Mesendoderm (in vitro differentiated cells): ENCODE measurements around the gene FAM90A1.
"Not testable (repeated sequence)": the region's sequence is repeated elsewhere in the genome, so short reads cannot be mapped to it uniquely, and the experiment has no call there.

Source experiments
- DNase-seq: peaks from one replicate; pipeline ENCODE4 v3.0.0; 2013
- H2AK5ac ChIP-seq: 2 replicates; pipeline ENCODE4 v1.6.1; 2013; ENCODE audit warnings: low read length, inconsistent platforms
- H2BK120ac ChIP-seq: 2 replicates; pipeline ENCODE4 v1.6.1; 2013; ENCODE audit warnings: low read depth, mild to moderate bottlenecking, low read length, moderate library complexity, mixed read lengths
- H2BK15ac ChIP-seq: replicated peaks from 2 replicates; pipeline ENCODE4 v1.6.1; 2013; ENCODE audit warnings: low read depth, mild to moderate bottlenecking, moderate library complexity
- H2BK5ac ChIP-seq: 2 replicates; pipeline ENCODE4 v1.6.1; 2013; ENCODE audit warnings: low read length, inconsistent platforms
- H3K18ac ChIP-seq: 2 replicates; pipeline ENCODE4 v1.6.1; 2013; ENCODE audit warnings: mild to moderate bottlenecking, low read length, mixed read lengths
- H3K23ac ChIP-seq: one replicate; pipeline ENCODE4 v1.6.1; 2013; ENCODE audit warnings: low read length
- H3K27ac ChIP-seq: 2 replicates; pipeline ENCODE4 v1.5.1; 2013; ENCODE audit warnings: low read depth, mild to moderate bottlenecking, inconsistent platforms, low read length, moderate library complexity
- H3K27me3 ChIP-seq: 2 replicates; pipeline ENCODE4 v1.6.1; 2013; ENCODE audit warnings: low read length, control low read depth, mild to moderate bottlenecking, inconsistent platforms; ENCODE audit not compliant: insufficient read depth, poor library complexity
- H3K36me3 ChIP-seq: 2 replicates; pipeline ENCODE4 v1.6.1; 2013; ENCODE audit warnings: low read length, inconsistent platforms; ENCODE audit not compliant: control insufficient read depth, insufficient read depth
- H3K4ac ChIP-seq: one replicate; pipeline ENCODE4 v1.6.1; 2013; ENCODE audit warnings: low read depth, mild to moderate bottlenecking, low read length, moderate library complexity
- H3K4me1 ChIP-seq: 2 replicates; pipeline ENCODE4 v1.6.1; 2013; ENCODE audit warnings: low read depth, low read length, inconsistent platforms; ENCODE audit not compliant: control insufficient read depth
- H3K4me2 ChIP-seq: 2 replicates; pipeline ENCODE4 v1.6.1; 2013; ENCODE audit warnings: low read length
- H3K4me3 ChIP-seq: 2 replicates; pipeline ENCODE4 v1.5.1; 2013; ENCODE audit warnings: mild to moderate bottlenecking, low read length
- H3K56ac ChIP-seq: one replicate; pipeline ENCODE4 v1.6.1; 2013; ENCODE audit warnings: low read length
- H3K79me1 ChIP-seq: 2 replicates; pipeline ENCODE4 v1.6.1; 2013; ENCODE audit warnings: low read length, inconsistent platforms
- H3K79me2 ChIP-seq: 2 replicates; pipeline ENCODE4 v1.6.1; 2013; ENCODE audit warnings: mild to moderate bottlenecking, low read length; ENCODE audit not compliant: control insufficient read depth, insufficient read depth
- H3K9ac ChIP-seq: 2 replicates; pipeline ENCODE4 v1.6.1; 2013; ENCODE audit warnings: low read length, inconsistent platforms
- H4K5ac ChIP-seq: one replicate; pipeline ENCODE4 v1.6.1; 2013; ENCODE audit warnings: low read length
- H4K8ac ChIP-seq: one replicate; pipeline ENCODE4 v1.6.1; 2013; ENCODE audit warnings: low read depth, mild to moderate bottlenecking, control low read depth, low read length, moderate library complexity
- WGBS: extraction: QIAGEN DNeasy Blood & Tissue Kit; methylation state at CpG from one replicate; pipeline ENCODE4 v1.1.7; 2013; ENCODE audit warnings: low lambda C conversion rate, missing lambda C conversion rate; ENCODE audit not compliant: insufficient coverage; ENCODE audit errors: extremely low coverage; 5-methylcytosine and 5-hydroxymethylcytosine counted together

Gene FAM90A1

GRCh38 chr12:8254705-8255104 lies 27.3 kb upstream of the FAM90A1 start:
- not testable (repeated sequence) for H3K4me3 ChIP-seq, H3K27ac ChIP-seq, H3K56ac ChIP-seq, H3K36me3 ChIP-seq, H3K27me3 ChIP-seq, H3K79me1 ChIP-seq, H4K5ac ChIP-seq, H2BK5ac ChIP-seq, H3K4ac ChIP-seq, H4K8ac ChIP-seq, H2AK5ac ChIP-seq, H3K9ac ChIP-seq, H3K4me1 ChIP-seq, DNase-seq, H3K18ac ChIP-seq, H3K4me2 ChIP-seq, H2BK15ac ChIP-seq, H3K23ac ChIP-seq, H2BK120ac ChIP-seq, H3K79me2 ChIP-seq
- WGBS, result no CpG with 5 or more reads among the region's 9 CpGs

GRCh38 chr12:8252056-8252818 lies 24.8 kb upstream of the FAM90A1 start:
- not testable (repeated sequence) for H3K9ac ChIP-seq, H3K36me3 ChIP-seq, H3K79me2 ChIP-seq, H3K4ac ChIP-seq, H4K5ac ChIP-seq, H3K79me1 ChIP-seq, H2AK5ac ChIP-seq, H3K4me3 ChIP-seq, H3K18ac ChIP-seq, H2BK15ac ChIP-seq, H2BK5ac ChIP-seq, H4K8ac ChIP-seq, H3K4me1 ChIP-seq, H2BK120ac ChIP-seq, H3K27ac ChIP-seq, H3K27me3 ChIP-seq, DNase-seq, H3K56ac ChIP-seq, H3K4me2 ChIP-seq, H3K23ac ChIP-seq
- WGBS, result no CpG with 5 or more reads among the region's 29 CpGs

- DNase-seq, H3K79me2 ChIP-seq, H4K5ac ChIP-seq, H3K4me2 ChIP-seq, H3K79me1 ChIP-seq, H2AK5ac ChIP-seq, H3K4me1 ChIP-seq, H3K4me3 ChIP-seq, H2BK5ac ChIP-seq, H3K56ac ChIP-seq, H3K27ac ChIP-seq, H3K27me3 ChIP-seq, H2BK15ac ChIP-seq, H4K8ac ChIP-seq, H3K9ac ChIP-seq, H2BK120ac ChIP-seq, H3K23ac ChIP-seq, H3K4ac ChIP-seq, H3K36me3 ChIP-seq, H3K18ac ChIP-seq: not testable (repeated sequence)
- WGBS, result no CpG with 5 or more reads among the region's 7 CpGs
These were observed 24.2 kb upstream of the FAM90A1 start for GRCh38 chr12:8251616-8252015.

- no CpG with 5 or more reads among the region's 4 CpGs for WGBS
- H3K4me2 ChIP-seq, H3K56ac ChIP-seq, H3K9ac ChIP-seq, H3K4me1 ChIP-seq, H4K5ac ChIP-seq, H3K23ac ChIP-seq, H3K4me3 ChIP-seq, H2BK120ac ChIP-seq, H3K27me3 ChIP-seq, H2BK5ac ChIP-seq, H3K18ac ChIP-seq, H3K4ac ChIP-seq, H3K79me2 ChIP-seq, H2AK5ac ChIP-seq, H3K79me1 ChIP-seq, H3K36me3 ChIP-seq, H4K8ac ChIP-seq, H2BK15ac ChIP-seq, H3K27ac ChIP-seq: not testable (repeated sequence)
- DNase-seq, result peak; percentile 71
These were observed 19.6 kb upstream of the FAM90A1 start for GRCh38 chr12:8246941-8247535.

- Histone ChIP-seq H3K4ac (peak overlapping the region; percentile 81), H3K9ac (peak overlapping the region; percentile 62), H3K4me3 (peak overlapping the region; percentile 9), H3K18ac (peak overlapping the region; percentile 96), H3K4me2 (peak overlapping the region; percentile 11), H3K27ac (peak overlapping the region; percentile 4), H3K56ac (peak overlapping the region; percentile 68)
- not testable (repeated sequence) for H3K79me1 ChIP-seq, H3K27me3 ChIP-seq, H2BK120ac ChIP-seq, H3K79me2 ChIP-seq, H2BK15ac ChIP-seq, H3K4me1 ChIP-seq, H4K8ac ChIP-seq, DNase-seq, H2BK5ac ChIP-seq, H3K23ac ChIP-seq, H4K5ac ChIP-seq, H3K36me3 ChIP-seq, H2AK5ac ChIP-seq
- WGBS, result no CpG with 5 or more reads among the region's 35 CpGs
These were observed 16.3 kb upstream of the FAM90A1 start for GRCh38 chr12:8243682-8244161.
